H9 (cell line): ENCODE data around the gene ST6GAL1. TPM values are rescaled to one million over a fixed set of nuclear protein-coding genes. Genes with fewer than 3 reads are reported as not detected.

Source experiments
- DNase-seq: peaks from one replicate; pipeline ENCODE4 v3.0.0-alpha.2; 2017
- H2AFZ ChIP-seq: one replicate; pipeline ENCODE4 v1.6.1; 2013; ENCODE audit warnings: mild to moderate bottlenecking, low read length, control low read depth, moderate library complexity
- H2AK5ac ChIP-seq: 2 replicates; pipeline ENCODE4 v1.6.1; 2013; ENCODE audit warnings: low read length, control low read depth, mixed read lengths; ENCODE audit not compliant: insufficient read length
- H2BK120ac ChIP-seq: one replicate; pipeline ENCODE4 v1.6.1; 2013; ENCODE audit warnings: low read depth, mild to moderate bottlenecking, low read length, control low read depth, inconsistent platforms; ENCODE audit not compliant: poor library complexity, severe bottlenecking
- H2BK12ac ChIP-seq: 2 replicates; pipeline ENCODE4 v1.6.1; 2013; ENCODE audit warnings: low read length, control low read depth, mixed read lengths, low read depth; ENCODE audit not compliant: insufficient read length
- H2BK15ac ChIP-seq: 2 replicates; pipeline ENCODE4 v1.6.1; 2013; ENCODE audit warnings: low read depth, low read length, control low read depth
- H2BK20ac ChIP-seq: one replicate; pipeline ENCODE4 v1.6.1; 2013; ENCODE audit warnings: low read depth, mild to moderate bottlenecking, low read length, control low read depth, inconsistent platforms; ENCODE audit not compliant: poor library complexity, severe bottlenecking
- H2BK5ac ChIP-seq: 2 replicates; pipeline ENCODE4 v1.6.1; 2013; ENCODE audit warnings: low read length, control low read depth, mixed read lengths; ENCODE audit not compliant: insufficient read length
- H3K14ac ChIP-seq: 2 replicates; pipeline ENCODE4 v1.6.1; 2013; ENCODE audit warnings: low read length, control low read depth; ENCODE audit not compliant: insufficient read depth
- H3K18ac ChIP-seq: 2 replicates; pipeline ENCODE4 v1.6.1; 2013; ENCODE audit warnings: low read depth, mild to moderate bottlenecking, mixed read lengths, low read length, control low read depth; ENCODE audit not compliant: insufficient read length
- H3K23ac ChIP-seq: 2 replicates; pipeline ENCODE4 v1.6.1; 2013; ENCODE audit warnings: low read length, control low read depth, mixed read lengths, low read depth; ENCODE audit not compliant: insufficient read length
- H3K23me2 ChIP-seq: 2 replicates; pipeline ENCODE4 v1.6.1; 2013; ENCODE audit warnings: low read depth, mild to moderate bottlenecking, mixed read lengths, low read length, control low read depth; ENCODE audit not compliant: insufficient read length, poor library complexity, severe bottlenecking
- H3K27ac ChIP-seq: 2 replicates; pipeline ENCODE4 v1.5.1; 2013; ENCODE audit warnings: low read length, control low read depth, mixed read lengths, low read depth; ENCODE audit not compliant: insufficient read length
- H3K27me3 ChIP-seq: 2 replicates; pipeline ENCODE4 v1.6.1; 2013; ENCODE audit warnings: low read length, control low read depth, inconsistent platforms; ENCODE audit not compliant: insufficient read depth
- H3K4ac ChIP-seq: 2 replicates; pipeline ENCODE4 v1.6.1; 2013; ENCODE audit warnings: low read depth, mild to moderate bottlenecking, control low read depth, inconsistent platforms, low read length, moderate library complexity
- H3K4me1 ChIP-seq: 2 replicates; pipeline ENCODE4 v1.6.1; 2013; ENCODE audit warnings: low read length, control low read depth, inconsistent platforms; ENCODE audit not compliant: insufficient read depth
- H3K4me2 ChIP-seq: 2 replicates; pipeline ENCODE4 v1.6.1; 2013; ENCODE audit warnings: low read length, control low read depth, mixed read lengths; ENCODE audit not compliant: insufficient read length, insufficient read depth
- H3K56ac ChIP-seq: 2 replicates; pipeline ENCODE4 v1.6.1; 2013; ENCODE audit warnings: low read depth, mild to moderate bottlenecking, mixed read lengths, low read length, control low read depth; ENCODE audit not compliant: insufficient read length
- H3K79me1 ChIP-seq: 2 replicates; pipeline ENCODE4 v1.6.1; 2013; ENCODE audit warnings: low read depth, mild to moderate bottlenecking, moderate library complexity, low read length, control low read depth, inconsistent platforms; ENCODE audit not compliant: insufficient read depth, poor library complexity, severe bottlenecking
- H3K79me2 ChIP-seq: 2 replicates; pipeline ENCODE4 v1.6.1; 2013; ENCODE audit warnings: low read length, control low read depth, inconsistent platforms; ENCODE audit not compliant: insufficient read depth
- H3K9ac ChIP-seq: 2 replicates; pipeline ENCODE4 v1.6.1; 2013; ENCODE audit warnings: low read length, control low read depth, mixed read lengths; ENCODE audit not compliant: insufficient read length; ENCODE audit errors: extremely low read depth
- H3K9me3 ChIP-seq: one replicate; pipeline ENCODE4 v1.6.1; 2013; ENCODE audit warnings: low read depth, low read length, inconsistent platforms; ENCODE audit not compliant: control insufficient read depth
- H3T11ph ChIP-seq: one replicate; pipeline ENCODE4 v1.6.1; 2013; ENCODE audit warnings: mild to moderate bottlenecking, low read length, control low read depth, inconsistent platforms
- H4K20me1 ChIP-seq: one replicate; pipeline ENCODE4 v1.6.1; 2013; ENCODE audit not compliant: control insufficient read depth, insufficient read length, insufficient read depth
- H4K5ac ChIP-seq: 2 replicates; pipeline ENCODE4 v1.6.1; 2013; ENCODE audit warnings: low read depth, mild to moderate bottlenecking, mixed read lengths, low read length, control low read depth; ENCODE audit not compliant: insufficient read length
- H4K8ac ChIP-seq: replicated peaks from 2 replicates; pipeline ENCODE4 v1.6.1; 2013; ENCODE audit warnings: low read length, control low read depth, mixed read lengths, low read depth; ENCODE audit not compliant: insufficient read length
- H4K91ac ChIP-seq: 2 replicates; pipeline ENCODE4 v1.6.1; 2013; ENCODE audit warnings: low read depth, mild to moderate bottlenecking, moderate library complexity, mixed read lengths, low read length, control low read depth; ENCODE audit not compliant: insufficient read length
- H3K27ac Mint-ChIP-seq, 3 experiments: 2 replicates in 2 of 3; 3 replicates in 1 of 3; pipeline ENCODE4 v1.8.0; 2020 to 2021; ENCODE audit warnings: mixed read lengths in 3 of 3, mild to moderate bottlenecking in 1 of 3, moderate library complexity in 1 of 3
- H3K27me3 Mint-ChIP-seq: 2 replicates; pipeline ENCODE4 v1.8.0; 2021; ENCODE audit warnings: low read depth, mild to moderate bottlenecking, moderate library complexity, mixed read lengths
- H3K36me3 Mint-ChIP-seq, 3 experiments: 2 replicates in 2 of 3; 3 replicates in 1 of 3; pipeline ENCODE4 v1.8.0; 2020 to 2021; ENCODE audit warnings: low read depth in 3 of 3, mixed read lengths in 3 of 3; ENCODE audit not compliant: insufficient read depth in 1 of 3
- H3K4me1 Mint-ChIP-seq, 2 experiments: 2 replicates each; pipeline ENCODE4 v1.8.0; 2020; ENCODE audit warnings: mixed read lengths in 2 of 2
- H3K4me3 Mint-ChIP-seq, 2 experiments: 2 replicates in 1 of 2; 3 replicates in 1 of 2; pipeline ENCODE4 v1.8.0; 2020 to 2021; ENCODE audit warnings: mild to moderate bottlenecking in 2 of 2, mixed read lengths in 2 of 2, moderate library complexity in 1 of 2
- H3K9me3 Mint-ChIP-seq, 2 experiments: 2 replicates in 1 of 2; 3 replicates in 1 of 2; pipeline ENCODE4 v1.8.0; 2020; ENCODE audit warnings: mild to moderate bottlenecking in 2 of 2, mixed read lengths in 2 of 2, moderate library complexity in 1 of 2
- CTCF ChIP-seq: fragments of 200-600 bp; sonication (generic); conservative IDR thresholded peaks from 3 replicates; pipeline ENCODE4 v1.8.0; 2021; ENCODE audit warnings: antibody characterized with exemption, mild to moderate bottlenecking
- WGBS: extraction: QIAGEN DNeasy Blood & Tissue Kit; methylation state at CpG from one replicate; pipeline ENCODE4 v1.1.7; 2013; ENCODE audit warnings: missing lambda C conversion rate, low lambda C conversion rate, mixed read lengths; ENCODE audit not compliant: insufficient read length; ENCODE audit errors: extremely low coverage; 5-methylcytosine and 5-hydroxymethylcytosine counted together
- total RNA-seq: library from RNA; stranded (reverse); gene quantifications from 2 replicates; pipeline ENCODE4 v1.2.1, GENCODE V29; 2021

ST6GAL1 gene
- total RNA-seq, 1 experiment from 2014 or later: 139 TPM

- H2AFZ ChIP-seq: no peak overlapping the region
- no peaks in the 10 kb centered on the region for H3K9me3 ChIP-seq
- H3K4me2 ChIP-seq: peak overlapping the region; percentile 5
- no peak overlapping the region for H3K18ac ChIP-seq
- peak; percentile 94 for DNase-seq
- H2BK12ac ChIP-seq: no peak overlapping the region
- H4K20me1 ChIP-seq: no peaks in the 10 kb centered on the region
- Mint-ChIP-seq H3K4me3 (peak overlapping the region; percentile 19 to 38; a peak in 4 of 5 replicates), H3K27ac (peak overlapping the region; percentile 93 to 98 (median 98)), H3K36me3 (peaks cover 27 to 48% (median 28%) of the 10 kb centered on the region in 3 experiments), H3K27me3 (no peaks in the 10 kb centered on the region), H3K4me1 (peaks cover 56 to 60% of the 10 kb centered on the region in 2 experiments), H3K9me3 (no peaks in the 10 kb centered on the region)
- no peak overlapping the region for H3T11ph ChIP-seq
- H3K79me1 ChIP-seq: peaks cover 2% of the 10 kb centered on the region
- TF ChIP-seq CTCF: no peak
- H2BK15ac ChIP-seq: no peak overlapping the region
- no peak overlapping the region for H3K9ac ChIP-seq
- H3K4me1 ChIP-seq: peaks cover 15% of the 10 kb centered on the region; the same call in 1 of the 2 replicates
- H3K27ac ChIP-seq: peak overlapping the region; percentile 7
- H2BK20ac ChIP-seq: no peak overlapping the region
- no peak overlapping the region for H4K8ac ChIP-seq
- no peaks in the 10 kb centered on the region for H3K27me3 ChIP-seq
- H3K56ac ChIP-seq: no peak overlapping the region
- no peak overlapping the region for H3K23ac ChIP-seq
- H2BK5ac ChIP-seq: no peak overlapping the region
- peaks cover 3% of the 10 kb centered on the region; the same call in 1 of the 2 replicates for H3K79me2 ChIP-seq
- H4K91ac ChIP-seq: no peak overlapping the region
- H4K5ac ChIP-seq: no peak overlapping the region
- peaks cover 2% of the 10 kb centered on the region for H3K23me2 ChIP-seq
- H3K14ac ChIP-seq: no peak overlapping the region
- H2BK120ac ChIP-seq: no peak overlapping the region
- H3K4ac ChIP-seq: no peak overlapping the region
- WGBS: no CpG with 5 or more reads among the region's 9 CpGs
- no peak overlapping the region for H2AK5ac ChIP-seq
Measured at GRCh38 chr3:186998937-186999368, 68.6 kb downstream of the ST6GAL1 start.
